Left lung (tissue), 10 donors: Measurements from ENCODE around the gene DLL1. TPM values are rescaled to one million over a fixed set of nuclear protein-coding genes. Genes with fewer than 3 reads are reported as not detected.
A peak's percentile ranks its signal among the peaks of the same experiment; 100 is the strongest.

Experiments used
- ATAC-seq: fragments of 200-7000 bp; cut with Tn5 transposase; one replicate; pipeline ENCODE4 v1.9.1; 2020; ENCODE audit warnings: moderate library complexity
- DNase-seq, 4 donors: peaks; one replicate each; pipeline ENCODE4 v3.0.0-alpha.2; 2013 to 2020
- H3K27ac ChIP-seq, 2 donors: fragments of 200-600 bp; sonication (generic) in 1 of 2; one replicate each; pipeline versions ENCODE4 v1.5.0 to v1.8.0; 2020 to 2021
- H3K27me3 ChIP-seq, 2 donors: fragments of 200-600 bp; sonication (generic) in 1 of 2; one replicate each; pipeline versions ENCODE4 v1.5.0 to v1.8.0; 2020 to 2021
- H3K36me3 ChIP-seq, 2 donors: fragments of 200-600 bp; sonication (generic) in 1 of 2; one replicate each; pipeline versions ENCODE4 v1.5.0 to v1.8.0; 2020 to 2021
- H3K4me1 ChIP-seq, 2 donors: fragments of 200-600 bp; one replicate each; pipeline ENCODE4 v1.8.0; 2021
- H3K4me3 ChIP-seq, 2 donors: fragments of 200-600 bp; sonication (generic) in 1 of 2; one replicate each; pipeline versions ENCODE4 v1.5.0 to v1.8.0; 2020 to 2021; ENCODE audit warnings: mild to moderate bottlenecking in 1 of 2
- H3K9me3 ChIP-seq, 2 donors: fragments of 200-600 bp; sonication (generic) in 1 of 2; one replicate each; pipeline versions ENCODE4 v1.5.0 to v1.8.0; 2020 to 2021
- intact Hi-C, 2 donors: fragments of 100-400 bp; cut with DNase I; formaldehyde crosslinking; loops; one replicate each; pipeline versions ENCODE4 v1.11.2 to v1.14.2; 2022
- polyA plus RNA-seq, 6 donors: library from polyadenylated mRNA; unstranded; fragments of 120-200 nt; gene quantifications; one replicate each; pipeline ENCODE4 v1.2.1, GENCODE V29; 2013; ENCODE audit not compliant: insufficient read length in 6 of 6
- total RNA-seq, 2 donors: library from RNA; stranded (reverse); fragmentation: NEBNext Ultra II Directional; extraction: Animal tissue kit (Norgen Biotek cat#: 25700); gene quantifications; one replicate each; pipeline ENCODE4 v1.2.1, GENCODE V29; 2021
- TF ChIP-seq, protein P1 (sequence below), 2 donors: fragments of 200-600 bp; sonication (generic) in 1 of 2; IDR thresholded peaks; one replicate each; pipeline versions ENCODE4 v1.5.0 to v1.8.0; 2021; ENCODE audit warnings: antibody characterized with exemption in 2 of 2
- donor health status: DM: no; HTN: yes; CAD: no.
- donor health status: DM: no; HTN: no; CAD: no.

Gene DLL1
- total and polyA plus RNA-seq, 8 donors, result 6.3 to 12.8 (median 10.2) TPM

- Histone ChIP-seq H3K9me3 (no peaks in the 10 kb centered on the region), H3K4me3 (no peak overlapping the region), H3K27me3 (peaks cover 0 to 18% of the 10 kb centered on the region in 2 donors), H3K36me3 (no peaks in the 10 kb centered on the region), H3K27ac (no peak overlapping the region), H3K4me1 (peaks cover 7 to 26% of the 10 kb centered on the region in 2 donors)
- TF ChIP-seq, protein P1, sequence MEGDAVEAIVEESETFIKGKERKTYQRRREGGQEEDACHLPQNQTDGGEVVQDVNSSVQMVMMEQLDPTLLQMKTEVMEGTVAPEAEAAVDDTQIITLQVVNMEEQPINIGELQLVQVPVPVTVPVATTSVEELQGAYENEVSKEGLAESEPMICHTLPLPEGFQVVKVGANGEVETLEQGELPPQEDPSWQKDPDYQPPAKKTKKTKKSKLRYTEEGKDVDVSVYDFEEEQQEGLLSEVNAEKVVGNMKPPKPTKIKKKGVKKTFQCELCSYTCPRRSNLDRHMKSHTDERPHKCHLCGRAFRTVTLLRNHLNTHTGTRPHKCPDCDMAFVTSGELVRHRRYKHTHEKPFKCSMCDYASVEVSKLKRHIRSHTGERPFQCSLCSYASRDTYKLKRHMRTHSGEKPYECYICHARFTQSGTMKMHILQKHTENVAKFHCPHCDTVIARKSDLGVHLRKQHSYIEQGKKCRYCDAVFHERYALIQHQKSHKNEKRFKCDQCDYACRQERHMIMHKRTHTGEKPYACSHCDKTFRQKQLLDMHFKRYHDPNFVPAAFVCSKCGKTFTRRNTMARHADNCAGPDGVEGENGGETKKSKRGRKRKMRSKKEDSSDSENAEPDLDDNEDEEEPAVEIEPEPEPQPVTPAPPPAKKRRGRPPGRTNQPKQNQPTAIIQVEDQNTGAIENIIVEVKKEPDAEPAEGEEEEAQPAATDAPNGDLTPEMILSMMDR (IDR thresholded peaks at IDR 0.05), result no peak
- ATAC-seq, result no peak
- intact Hi-C loops, result no loop called here
- peak in 1 of 4 donors; percentile 81 for DNase-seq
Measured at GRCh38 chr6:170269151-170269845, 21.6 kb downstream of the DLL1 start.

GRCh38 chr6:170268216-170269129 is 22.4 kb downstream of the DLL1 start:
- Histone ChIP-seq H3K4me3 (no peak overlapping the region), H3K27me3 (peaks cover 0 to 11% of the 10 kb centered on the region in 2 donors), H3K9me3 (no peaks in the 10 kb centered on the region), H3K27ac (no peak overlapping the region), H3K36me3 (no peaks in the 10 kb centered on the region), H3K4me1 (peaks cover 7 to 26% of the 10 kb centered on the region in 2 donors)
- intact Hi-C loops, result no loop called here
- DNase-seq, result peak in 1 of 4 donors; percentile 48
- TF ChIP-seq, protein P1 (IDR thresholded peaks at IDR 0.05), result no peak
- ATAC-seq, result no peak

DNA sequence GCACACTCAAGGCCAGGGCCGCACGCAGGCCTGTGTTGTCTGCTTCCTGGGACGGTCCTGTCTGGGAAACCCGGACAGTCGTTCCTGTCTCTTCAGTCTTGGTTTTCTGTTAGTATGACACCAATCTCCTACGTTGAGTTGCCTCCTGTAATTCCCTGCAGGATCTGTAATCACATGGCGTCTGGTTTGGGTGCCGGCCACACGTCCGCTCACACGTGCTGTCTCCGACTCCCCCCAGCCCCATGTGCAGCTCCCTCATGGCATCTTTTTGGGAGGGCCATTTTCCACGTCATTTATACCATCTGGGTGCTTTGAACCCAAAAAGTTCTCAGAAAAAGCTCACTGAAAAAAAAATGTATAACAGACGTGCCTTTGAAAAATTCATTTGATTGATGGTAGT is 23.2 kb downstream of the DLL1 start:
- Histone ChIP-seq H3K27me3 (peaks cover 0 to 12% of the 10 kb centered on the region in 2 donors), H3K4me1 (peaks cover 7 to 25% of the 10 kb centered on the region in 2 donors), H3K4me3 (no peak overlapping the region), H3K27ac (no peak overlapping the region), H3K36me3 (no peaks in the 10 kb centered on the region), H3K9me3 (no peaks in the 10 kb centered on the region)
- TF ChIP-seq, protein P1 (IDR thresholded peaks at IDR 0.05), result no peak
- intact Hi-C loops, result no loop called here
- peak in 1 of 4 donors; percentile 20 for DNase-seq
- ATAC-seq, result no peak

GRCh38 chr6:170266061-170266825 is 24.6 kb downstream of the DLL1 start:
- intact Hi-C loops, result no loop called here
- peak in 1 of 4 donors; percentile 44 for DNase-seq
- Histone ChIP-seq H3K9me3 (no peaks in the 10 kb centered on the region), H3K27me3 (peaks cover 0 to 16% of the 10 kb centered on the region in 2 donors), H3K27ac (peak overlapping the region; percentile 18 to 55), H3K4me3 (no peak overlapping the region), H3K4me1 (peaks cover 7 to 15% of the 10 kb centered on the region in 2 donors), H3K36me3 (no peaks in the 10 kb centered on the region)
- TF ChIP-seq, protein P1 (IDR thresholded peaks at IDR 0.05), result no peak
- peak; percentile 39 for ATAC-seq
